GM18870 (cell line): ENCODE measurements around the gene THAP8.

Source experiments
- ATAC-seq: cut with Tn5 transposase; IDR thresholded peaks from one replicate; pipeline ENCODE4 v1.9.1; 2021; ENCODE audit warnings: moderate library complexity; ENCODE audit not compliant: unreplicated experiment

THAP8 gene

GRCh38 chr19:36054119-36054732 is at the start of gene THAP8:
THAP8 (minus strand) TSS chr19:36054285; CDS start chr19:36054217, 68 bp downstream.
- ATAC-seq = peak; percentile 75

DNA sequence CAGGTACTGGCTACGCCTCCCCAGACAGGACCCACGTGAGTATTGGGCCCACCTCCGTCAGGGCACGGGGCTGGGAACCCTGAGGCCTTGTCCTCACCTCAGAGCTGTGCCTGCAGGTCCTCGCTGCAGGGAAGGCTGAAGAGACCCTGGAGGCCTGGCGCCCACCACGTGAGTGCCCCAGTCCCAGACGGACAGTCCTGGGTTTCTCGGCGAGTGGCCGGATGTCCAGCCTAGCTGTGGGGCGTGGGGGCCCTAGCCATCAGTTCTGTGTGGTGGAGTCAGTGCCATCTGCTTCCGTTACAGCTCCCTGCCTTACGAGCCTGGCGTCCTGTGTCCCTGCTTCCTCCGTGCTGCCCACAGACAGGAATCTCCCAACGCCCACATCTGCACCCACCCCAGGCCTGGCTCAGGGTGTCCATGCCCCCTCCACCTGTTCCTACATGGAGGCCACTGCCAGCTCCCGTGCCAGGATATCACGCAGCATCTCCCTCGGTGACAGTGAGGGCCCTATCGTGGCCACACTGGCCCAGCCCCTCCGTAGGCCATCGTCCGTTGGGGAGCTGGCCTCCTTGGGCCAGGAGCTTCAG is 49.0 kb upstream of the THAP8 start:
- ATAC-seq = no peak

GRCh38 chr19:36101550-36102327 is 47.7 kb upstream of the THAP8 start:
- no peak for ATAC-seq

- ATAC-seq = no peak
These were observed 46.4 kb upstream of the THAP8 start for GRCh38 chr19:36100476-36100875.

DNA sequence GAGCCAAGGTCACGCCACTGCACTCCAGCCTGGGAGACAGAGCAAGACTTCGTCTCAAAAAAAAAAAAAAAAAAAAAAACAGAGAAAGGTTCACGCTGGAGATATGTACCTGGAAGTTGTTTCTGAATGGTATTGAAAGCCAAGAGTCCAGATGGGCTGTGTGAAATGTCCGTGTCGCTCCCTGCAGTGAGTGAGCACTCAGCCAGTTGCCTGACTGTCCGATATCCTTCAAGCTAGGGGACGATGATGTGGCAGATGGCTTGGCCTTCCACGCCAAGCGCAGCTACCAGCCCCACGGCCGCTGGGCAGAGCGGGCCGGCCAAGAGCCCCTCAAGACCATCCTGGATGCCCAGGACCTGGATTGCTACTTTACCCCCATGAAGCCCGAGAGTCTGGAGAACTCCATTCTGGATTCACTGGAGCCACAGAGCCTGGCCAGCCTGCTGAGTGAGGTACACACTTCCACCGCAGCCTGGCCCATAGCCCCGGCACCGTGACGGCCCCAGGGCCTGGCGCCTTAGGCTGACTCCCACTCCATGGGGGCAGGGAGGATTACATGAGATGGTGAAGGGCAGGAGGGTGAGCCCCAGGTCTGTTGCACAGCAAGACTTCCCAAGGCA is 45.2 kb upstream of the THAP8 start:
- no peak for ATAC-seq

GRCh38 chr19:36097036-36097435 is 43.0 kb upstream of the THAP8 start:
- ATAC-seq = no peak

- no peak for ATAC-seq
These were observed 39.6 kb upstream of the THAP8 start for GRCh38 chr19:36093687-36094086.

GRCh38 chr19:36093146-36093662 is 39.1 kb upstream of the THAP8 start:
- ATAC-seq = no peak

DNA sequence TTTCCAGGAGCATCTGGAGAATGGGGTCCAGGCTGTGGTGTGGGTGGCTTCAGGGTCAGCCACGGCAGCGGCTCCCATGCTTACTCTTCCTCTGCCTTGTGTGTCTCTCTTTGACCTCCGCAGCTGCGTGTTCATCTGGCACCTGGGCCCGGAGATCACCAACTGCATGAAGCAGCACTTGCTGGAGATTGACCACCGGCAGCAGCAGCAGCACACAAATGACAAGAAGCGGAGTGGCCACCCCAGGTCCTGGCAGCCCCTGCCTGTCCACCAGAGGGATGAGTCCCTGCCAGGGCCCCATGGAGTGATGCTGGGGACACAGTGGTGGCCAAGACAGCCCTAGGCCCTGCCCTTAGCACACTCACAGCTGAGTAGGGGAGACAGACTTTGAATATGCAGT is 38.5 kb upstream of the THAP8 start:
- ATAC-seq = no peak

DNA sequence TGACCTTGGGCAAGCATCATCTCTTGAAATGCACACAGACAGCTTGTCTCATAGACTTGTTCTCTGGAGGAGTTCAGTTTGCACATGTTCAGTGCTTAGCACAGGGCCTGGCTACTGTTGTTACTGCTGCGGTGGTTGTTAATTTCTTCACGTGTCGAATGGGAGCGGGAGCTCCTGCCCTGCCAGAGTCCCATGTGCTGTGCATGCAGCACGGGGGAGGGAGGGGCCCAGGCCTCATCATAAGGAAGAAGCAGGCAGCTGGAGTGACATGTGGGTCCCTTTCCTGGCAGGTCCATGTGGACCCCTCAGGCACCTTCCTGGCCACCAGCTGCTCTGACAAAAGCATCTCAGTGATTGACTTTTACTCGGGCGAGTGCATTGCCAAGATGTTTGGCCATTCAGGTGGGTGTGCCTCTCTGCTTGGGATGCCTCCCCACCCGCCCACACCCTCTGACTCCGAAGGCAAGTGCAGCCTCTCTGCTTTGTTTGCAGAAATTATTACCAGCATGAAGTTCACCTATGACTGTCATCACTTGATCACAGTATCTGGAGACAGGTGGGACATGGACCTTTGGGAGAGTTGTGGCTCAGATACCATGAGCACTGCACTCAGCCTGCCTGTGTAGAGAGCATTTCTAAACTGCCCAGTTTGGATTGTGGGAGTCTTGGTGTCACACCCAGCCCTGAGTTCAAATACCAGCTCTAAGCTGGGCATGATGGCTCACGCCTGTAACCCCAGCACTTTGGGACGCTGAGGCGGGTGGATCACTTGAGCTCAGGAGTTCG is 37.0 kb upstream of the THAP8 start:
- no peak for ATAC-seq

GRCh38 chr19:36089847-36090246 is 35.8 kb upstream of the THAP8 start:
- no peak for ATAC-seq

GRCh38 chr19:36086326-36086725 is 32.2 kb upstream of the THAP8 start:
- no peak for ATAC-seq

GRCh38 chr19:36084231-36085009 is 30.3 kb upstream of the THAP8 start:
- no peak for ATAC-seq

- no peak for ATAC-seq
These were observed 28.8 kb upstream of the THAP8 start for GRCh38 chr19:36082916-36083315.

- ATAC-seq = no peak
These were observed 27.8 kb upstream of the THAP8 start for GRCh38 chr19:36081894-36082293.

DNA sequence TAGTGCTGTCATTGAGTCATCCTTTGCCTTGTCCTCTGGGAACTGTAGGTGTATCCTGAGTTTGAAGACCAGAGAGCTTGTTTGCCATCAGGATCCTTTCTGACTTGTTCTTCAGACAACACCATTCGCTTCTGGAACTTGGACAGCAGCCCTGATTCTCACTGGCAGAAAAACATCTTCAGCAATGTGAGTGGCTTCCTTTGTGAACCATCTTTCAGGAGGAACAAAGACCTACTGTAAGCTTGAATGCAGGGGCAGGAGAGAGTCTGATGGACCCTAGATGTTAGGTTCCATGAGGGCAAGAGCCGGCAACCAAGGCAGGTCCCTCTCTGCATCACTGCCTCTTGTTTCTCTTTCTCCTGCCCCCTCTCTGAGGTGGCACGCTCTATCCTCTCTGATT is 27.3 kb upstream of the THAP8 start:
- no peak for ATAC-seq

DNA sequence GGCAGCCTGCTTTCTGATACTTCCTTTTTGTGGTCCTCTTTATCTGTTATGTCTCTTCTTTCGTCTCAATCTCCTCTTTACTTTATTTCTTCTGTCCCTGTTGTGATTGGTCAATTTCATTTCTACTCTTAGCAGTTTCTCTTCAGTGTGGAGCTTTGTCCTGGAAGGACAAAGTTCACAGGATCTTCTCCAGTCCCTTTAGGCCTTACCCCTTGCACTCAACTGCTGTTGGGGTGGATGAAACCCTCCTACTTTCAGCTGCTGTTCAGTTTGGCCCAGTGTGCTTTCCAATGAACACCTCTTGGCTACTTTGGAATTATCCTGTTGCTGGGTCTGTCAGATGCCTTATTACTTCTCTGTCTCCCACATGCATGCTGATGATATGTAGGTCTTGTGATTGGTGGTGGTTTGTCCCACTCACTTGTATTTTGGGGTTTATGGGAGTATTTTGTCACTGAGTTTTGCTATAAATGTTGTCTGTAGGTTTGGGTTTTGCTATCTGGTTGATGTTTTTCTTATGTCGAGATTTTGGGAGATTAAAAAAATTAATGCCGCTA is 25.4 kb upstream of the THAP8 start:
- no peak for ATAC-seq

DNA sequence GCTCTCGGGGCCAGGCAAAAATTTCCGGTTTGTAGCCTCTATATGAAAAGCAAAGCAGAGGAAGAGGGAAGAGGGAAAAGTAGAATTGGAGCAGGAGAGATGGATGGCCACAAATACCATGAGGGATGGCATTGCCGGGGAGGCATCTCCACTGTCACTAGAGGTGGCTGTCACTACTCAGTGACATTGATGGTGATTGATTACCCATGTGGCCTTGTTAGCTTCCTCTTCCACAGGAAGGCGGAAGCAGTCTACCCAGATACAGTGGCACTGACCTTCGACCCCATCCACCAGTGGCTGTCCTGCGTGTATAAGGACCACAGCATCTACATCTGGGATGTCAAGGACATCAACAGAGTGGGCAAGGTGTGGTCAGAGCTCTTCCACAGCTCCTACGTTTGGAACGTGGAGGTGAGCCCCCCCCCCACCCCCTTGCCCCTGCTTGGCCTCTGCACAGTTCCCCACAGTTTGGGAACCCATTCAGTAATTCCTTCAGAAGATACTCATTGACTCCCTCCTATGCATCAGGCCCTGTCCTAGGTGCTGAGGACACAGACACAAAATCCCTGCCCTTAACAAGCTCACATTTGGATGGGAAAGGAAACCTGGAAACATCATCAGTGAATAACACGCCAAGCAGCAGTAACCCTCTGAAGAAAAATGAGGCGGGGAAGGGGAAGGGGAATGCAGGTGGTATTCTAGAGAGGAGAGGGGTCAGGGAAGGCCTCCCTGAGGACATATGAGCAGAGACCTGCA is 19.2 kb upstream of the THAP8 start:
- no peak for ATAC-seq

DNA sequence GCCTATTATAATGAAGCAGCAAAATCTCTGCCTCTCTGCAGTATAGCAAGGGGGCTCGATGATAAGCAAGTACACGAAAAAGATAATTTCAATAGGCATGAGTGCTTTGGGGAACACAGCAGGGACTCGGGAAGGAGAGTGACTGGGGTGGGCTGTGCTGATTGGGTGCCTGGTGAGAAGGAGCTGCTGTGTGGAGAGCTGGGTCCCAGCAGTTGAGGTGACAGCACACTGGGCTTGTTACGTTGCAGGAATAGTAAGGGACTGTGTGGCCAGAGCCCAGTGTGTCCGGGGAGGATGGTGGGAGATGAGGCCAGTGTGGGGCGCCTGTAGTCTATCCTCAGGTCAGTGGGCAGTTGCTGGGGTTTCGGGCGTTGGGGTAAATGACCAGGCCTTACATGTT is 18.0 kb upstream of the THAP8 start:
- no peak for ATAC-seq
